Natural killer cell (primary cell): ENCODE results near the gene WDR33. TPM values are rescaled to one million over a fixed set of nuclear protein-coding genes. Genes with fewer than 3 reads are reported as not detected.

Experiments used
- ATAC-seq, 3 donors: fragments of 150-1000 bp in 2 of 3; fragments of 200-7000 bp in 1 of 3; cut with Tn5 transposase; 1 replicate in 1 of 3; 2 replicates in 2 of 3; pipeline ENCODE4 v1.10.0; 2021; ENCODE audit warnings: mild to moderate bottlenecking in 2 of 3, moderate library complexity in 2 of 3
- DNase-seq, 2 donors: peaks; one replicate each; pipeline versions ENCODE4 v3.0.0 to v3.0.0-alpha.2; 2013 to 2021; ENCODE audit warnings: mixed read lengths in 1 of 2
- H3K27ac ChIP-seq: one replicate; pipeline ENCODE4 v1.5.1; 2013; ENCODE audit warnings: mild to moderate bottlenecking, low read length
- H3K27me3 ChIP-seq: one replicate; pipeline ENCODE4 v1.6.1; 2013; ENCODE audit warnings: low read length; ENCODE audit not compliant: control insufficient read depth, insufficient read depth
- H3K36me3 ChIP-seq: one replicate; pipeline ENCODE4 v1.6.1; 2013; ENCODE audit warnings: low read length; ENCODE audit not compliant: control insufficient read depth, insufficient read depth
- H3K4me1 ChIP-seq: one replicate; pipeline ENCODE4 v1.6.1; 2013; ENCODE audit warnings: low read length; ENCODE audit not compliant: control insufficient read depth, insufficient read depth
- H3K4me3 ChIP-seq: one replicate; pipeline ENCODE4 v1.5.1; 2013; ENCODE audit warnings: low read length
- H3K9me3 ChIP-seq: one replicate; pipeline ENCODE4 v1.6.1; 2013; ENCODE audit warnings: low read length; ENCODE audit not compliant: control insufficient read depth, insufficient read depth
- H3K27ac Mint-ChIP-seq, 2 donors: one replicate each; pipeline ENCODE4 v1.8.0; 2022; ENCODE audit warnings: mild to moderate bottlenecking in 2 of 2, mixed read lengths in 2 of 2, moderate library complexity in 1 of 2
- H3K27me3 Mint-ChIP-seq, 2 donors: one replicate each; pipeline ENCODE4 v1.8.0; 2022; ENCODE audit warnings: low read depth in 2 of 2, mixed read lengths in 2 of 2
- H3K36me3 Mint-ChIP-seq: one replicate; pipeline ENCODE4 v1.8.0; 2022; ENCODE audit warnings: mixed read lengths
- H3K4me1 Mint-ChIP-seq, 2 donors: one replicate each; pipeline ENCODE4 v1.8.0; 2022; ENCODE audit warnings: mixed read lengths in 2 of 2
- H3K4me3 Mint-ChIP-seq: one replicate; pipeline ENCODE4 v1.8.0; 2022; ENCODE audit warnings: mild to moderate bottlenecking, moderate library complexity, mixed read lengths
- H3K9me3 Mint-ChIP-seq, 2 donors: one replicate each; pipeline ENCODE4 v1.8.0; 2022; ENCODE audit warnings: mixed read lengths in 2 of 2
- CTCF ChIP-seq: fragments of 200-600 bp; IDR thresholded peaks from one replicate; pipeline ENCODE4 v1.8.0; 2022; ENCODE audit warnings: antibody characterized with exemption
- WGBS: methylation state at CpG from one replicate; pipeline ENCODE4 v1.1.7; 2013; ENCODE audit warnings: missing lambda C conversion rate; ENCODE audit not compliant: insufficient coverage; 5-methylcytosine and 5-hydroxymethylcytosine counted together
- intact Hi-C: fragments of 100-400 bp; cut with micrococcal nuclease; formaldehyde crosslinking; loops from one replicate; pipeline ENCODE4 v1.14.2; 2022
- total RNA-seq, 4 donors: library from RNA; stranded (reverse); fragments of 120-200 nt in 1 of 4; gene quantifications; one replicate each; pipeline versions ENCODE4 v1.2.3 to v1.2.4, GENCODE V29; 2013 to 2022

The WDR33 gene
- total RNA-seq, 3 donors from 2014 or later (not counting 1 experiment from before 2014, with no cell fraction given), result 55.2 to 78.4 (median 55.3) TPM

- peak overlapping the region; percentile 97 to 98 for H3K27ac Mint-ChIP-seq
- H3K4me1 Mint-ChIP-seq, result peaks cover 35 to 38% of the 10 kb centered on the region in 2 donors
- peak overlapping the region; percentile 84 for H3K27ac ChIP-seq
- no peaks in the 10 kb centered on the region for H3K27me3 ChIP-seq
- H3K36me3 Mint-ChIP-seq, result no peaks in the 10 kb centered on the region
- WGBS, result 69% methylated on average over 19 of the region's 19 CpGs
- peaks cover 33% of the 10 kb centered on the region for H3K4me1 ChIP-seq
- no peaks in the 10 kb centered on the region for H3K27me3 Mint-ChIP-seq
- H3K9me3 Mint-ChIP-seq, result no peaks in the 10 kb centered on the region
- TF ChIP-seq CTCF, result no peak
- ATAC-seq, result no peak
- H3K4me3 Mint-ChIP-seq, result peak overlapping the region; percentile 93
- peak overlapping the region; percentile 52 for H3K4me3 ChIP-seq
- peaks cover 20% of the 10 kb centered on the region for H3K36me3 ChIP-seq
- DNase-seq, result no peak
- H3K9me3 ChIP-seq, result no peaks in the 10 kb centered on the region
- intact Hi-C loops, result loop anchor here (5.0 kb wide), 5 partner anchors 110 to 390 kb away; partner anchors contain the start of genes MAP3K2, POLR2D, SAP130 and UGGT1
These were observed 108.5 kb downstream of the WDR33 start for GRCh38 chr2:127702395-127703009.

GRCh38 chr2:127701651-127702394 lies 109.1 kb downstream of the WDR33 start:
- H3K4me1 ChIP-seq, result peaks cover 33% of the 10 kb centered on the region
- peak overlapping the region; percentile 93 for H3K4me3 Mint-ChIP-seq
- H3K27ac ChIP-seq, result peak overlapping the region; percentile 84
- ATAC-seq (peak; percentile 77 to 90 (median 81)), DNase-seq (peak; percentile 78 to 92)
- H3K9me3 ChIP-seq, result no peaks in the 10 kb centered on the region
- H3K4me1 Mint-ChIP-seq, result peaks cover 35 to 38% of the 10 kb centered on the region in 2 donors
- under 1% methylated on average over 108 of the region's 108 CpGs for WGBS
- no peaks in the 10 kb centered on the region for H3K9me3 Mint-ChIP-seq
- H3K27me3 Mint-ChIP-seq, result no peaks in the 10 kb centered on the region
- intact Hi-C loops, result loop anchor here (1.0 to 5.0 kb wide), 6 partner anchors 110 to 390 kb away; partner anchors contain the start of genes IWS1, MAP3K2, POLR2D and SAP130
- H3K36me3 ChIP-seq, result peaks cover 20% of the 10 kb centered on the region
- H3K27me3 ChIP-seq, result no peaks in the 10 kb centered on the region
- no peaks in the 10 kb centered on the region for H3K36me3 Mint-ChIP-seq
- no peak for TF ChIP-seq CTCF
- peak overlapping the region; percentile 97 to 98 for H3K27ac Mint-ChIP-seq
- H3K4me3 ChIP-seq, result peak overlapping the region; percentile 61

- intact Hi-C loops, result loop anchor here (1.0 to 5.0 kb wide), 6 partner anchors 111 to 391 kb away; partner anchors contain the start of genes IWS1, MAP3K2, POLR2D and SAP130
- H3K4me3 Mint-ChIP-seq, result peak within 1 kb of the TSS; percentile 93
- H3K27me3 ChIP-seq, result no peaks in the 10 kb centered on the region
- no peaks in the 10 kb centered on the region for H3K27me3 Mint-ChIP-seq
- WGBS, result under 1% methylated on average over 44 of the region's 44 CpGs
- peaks cover 33% of the 10 kb centered on the region for H3K4me1 ChIP-seq
- ATAC-seq (peak; percentile 75 to 87 (median 76)), DNase-seq (peak; percentile 83 to 95)
- peak within 1 kb of the TSS; percentile 94 for H3K27ac ChIP-seq
- H3K9me3 Mint-ChIP-seq, result no peaks in the 10 kb centered on the region
- H3K4me1 Mint-ChIP-seq, result peaks cover 35 to 36% of the 10 kb centered on the region in 2 donors
- H3K36me3 Mint-ChIP-seq, result no peaks in the 10 kb centered on the region
- H3K36me3 ChIP-seq, result peaks cover 15% of the 10 kb centered on the region
- no peaks in the 10 kb centered on the region for H3K9me3 ChIP-seq
- peak within 1 kb of the TSS; percentile 61 for H3K4me3 ChIP-seq
- no peak for TF ChIP-seq CTCF
- peak within 1 kb of the TSS; percentile 97 to 98 for H3K27ac Mint-ChIP-seq
These were observed 109.7 kb downstream of the WDR33 start, which contains the start of gene SFT2D3 for GRCh38 chr2:127701193-127701650. SFT2D3 (plus strand) TSS chr2:127701497; CDS start chr2:127701529, 32 bp downstream.
